Ascending aorta (tissue), 2 donors: Measurements from ENCODE around the gene CLDN8. TPM values are rescaled to one million over a fixed set of nuclear protein-coding genes. Genes with fewer than 3 reads are reported as not detected.

Experiments
- DNase-seq, 2 donors: peaks; one replicate each; pipeline ENCODE4 v3.0.0-alpha.2; 2019; ENCODE audit warnings: low spot score in 2 of 2
- H3K27ac ChIP-seq, 2 donors: fragments of 200-600 bp; sonication (generic); one replicate each; pipeline ENCODE4 v1.5.1; 2016 to 2017; ENCODE audit warnings: mild to moderate bottlenecking in 1 of 2
- H3K27me3 ChIP-seq: fragments of 200-600 bp; sonication (generic); one replicate; pipeline ENCODE4 v1.5.1; 2017
- H3K36me3 ChIP-seq, 2 donors: fragments of 200-600 bp; sonication (generic); one replicate each; pipeline ENCODE4 v1.5.1; 2016
- H3K4me1 ChIP-seq, 2 donors: fragments of 200-600 bp; sonication (generic); one replicate each; pipeline ENCODE4 v1.5.1; 2016 to 2017; ENCODE audit warnings: mild to moderate bottlenecking in 1 of 2
- H3K4me3 ChIP-seq, 2 donors: fragments of 200-600 bp; sonication (generic); one replicate each; pipeline ENCODE4 v1.5.1; 2016 to 2017; ENCODE audit warnings: mild to moderate bottlenecking in 1 of 2
- H3K9me3 ChIP-seq, 2 donors: fragments of 200-600 bp; sonication (generic); one replicate each; pipeline ENCODE4 v1.5.1; 2016
- intact Hi-C: fragments of 100-400 bp; cut with DNase I; formaldehyde crosslinking; loops from one replicate; pipeline ENCODE4 v1.15.1; 2023
- total RNA-seq: library from RNA; depleted of rRNA; stranded (reverse); fragments of >200 nt; gene quantifications from one replicate; pipeline ENCODE4 v1.1.0, GENCODE V29; 2016
- TF ChIP-seq, protein P1 (sequence below), 3 experiments: fragments of 200-600 bp in 2 of 3; fragments of 450-650 bp in 1 of 3; sonication (generic) in 2 of 3; IDR thresholded peaks; one replicate each; pipeline ENCODE4 v1.5.1; 2016 to 2019; ENCODE audit warnings: antibody characterized with exemption in 3 of 3, mild to moderate bottlenecking in 1 of 3, moderate library complexity in 1 of 3

CLDN8 gene
- total RNA-seq, 1 donor from 2014 or later = not detected

- Histone ChIP-seq H3K4me3 (no peak overlapping the region), H3K36me3 (no peaks in the 10 kb centered on the region), H3K27me3 (no peaks in the 10 kb centered on the region), H3K4me1 (no peaks in the 10 kb centered on the region), H3K9me3 (no peaks in the 10 kb centered on the region), H3K27ac (no peak overlapping the region)
- DNase-seq = no peak
- intact Hi-C loops = no loop called here
- TF ChIP-seq, protein P1, sequence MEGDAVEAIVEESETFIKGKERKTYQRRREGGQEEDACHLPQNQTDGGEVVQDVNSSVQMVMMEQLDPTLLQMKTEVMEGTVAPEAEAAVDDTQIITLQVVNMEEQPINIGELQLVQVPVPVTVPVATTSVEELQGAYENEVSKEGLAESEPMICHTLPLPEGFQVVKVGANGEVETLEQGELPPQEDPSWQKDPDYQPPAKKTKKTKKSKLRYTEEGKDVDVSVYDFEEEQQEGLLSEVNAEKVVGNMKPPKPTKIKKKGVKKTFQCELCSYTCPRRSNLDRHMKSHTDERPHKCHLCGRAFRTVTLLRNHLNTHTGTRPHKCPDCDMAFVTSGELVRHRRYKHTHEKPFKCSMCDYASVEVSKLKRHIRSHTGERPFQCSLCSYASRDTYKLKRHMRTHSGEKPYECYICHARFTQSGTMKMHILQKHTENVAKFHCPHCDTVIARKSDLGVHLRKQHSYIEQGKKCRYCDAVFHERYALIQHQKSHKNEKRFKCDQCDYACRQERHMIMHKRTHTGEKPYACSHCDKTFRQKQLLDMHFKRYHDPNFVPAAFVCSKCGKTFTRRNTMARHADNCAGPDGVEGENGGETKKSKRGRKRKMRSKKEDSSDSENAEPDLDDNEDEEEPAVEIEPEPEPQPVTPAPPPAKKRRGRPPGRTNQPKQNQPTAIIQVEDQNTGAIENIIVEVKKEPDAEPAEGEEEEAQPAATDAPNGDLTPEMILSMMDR (IDR thresholded peaks at IDR 0.05) = no peak
These were observed 51.1 kb downstream of the CLDN8 start for GRCh38 chr21:30164796-30165195.

Other genes starting within 250 kb of the CLDN8 start
- not detected for gene CLDN17, start 49.3 kb downstream of the CLDN8 start, total RNA-seq
- gene KRTAP24-1, start 66.9 kb upstream of the CLDN8 start, total RNA-seq = not detected
- gene KRTAP25-1, start 73.4 kb upstream of the CLDN8 start, total RNA-seq = not detected
- gene KRTAP26-1, start 104.2 kb upstream of the CLDN8 start, total RNA-seq = not detected
- gene KRTAP27-1, start 121.6 kb upstream of the CLDN8 start, total RNA-seq = not detected
- gene KRTAP23-1, start 132.5 kb upstream of the CLDN8 start, total RNA-seq = not detected
- not detected for gene KRTAP13-2, start 156.2 kb upstream of the CLDN8 start, total RNA-seq
- not detected for gene KRTAP13-1, start 179.9 kb upstream of the CLDN8 start, total RNA-seq
- gene KRTAP13-3, start 209.8 kb upstream of the CLDN8 start, total RNA-seq = not detected
- not detected for gene KRTAP13-4, start 214.1 kb upstream of the CLDN8 start, total RNA-seq
- gene KRTAP15-1, start 224.2 kb upstream of the CLDN8 start, total RNA-seq = not detected